HG02885 (cell line): Measurements from ENCODE around the gene ADRB1.

Experiments
- ATAC-seq: cut with Tn5 transposase; IDR thresholded peaks from one replicate; pipeline ENCODE4 v1.9.1; 2021; ENCODE audit warnings: mild to moderate bottlenecking; ENCODE audit not compliant: unreplicated experiment, poor library complexity

ADRB1 gene

GRCh38 chr10:114025611-114026130 is 18.0 kb upstream of the ADRB1 start:
- no peak for ATAC-seq

GRCh38 chr10:114026189-114027040 is 17.3 kb upstream of the ADRB1 start:
- ATAC-seq: peak; percentile 49

GRCh38 chr10:114027041-114027394 is 16.6 kb upstream of the ADRB1 start:
- no peak for ATAC-seq

GRCh38 chr10:114027951-114028350 is 15.7 kb upstream of the ADRB1 start:
- ATAC-seq: no peak

- no peak for ATAC-seq
Measured at GRCh38 chr10:114028425-114028824, 15.2 kb upstream of the ADRB1 start.

- no peak for ATAC-seq
Measured at GRCh38 chr10:114029655-114030054, 14.0 kb upstream of the ADRB1 start.

- no peak for ATAC-seq
Measured at GRCh38 chr10:114030140-114030539, 13.5 kb upstream of the ADRB1 start.

GRCh38 chr10:114031073-114031972 is 12.3 kb upstream of the ADRB1 start:
- no peak for ATAC-seq

- no peak for ATAC-seq
Measured at GRCh38 chr10:114033566-114033965, 10.1 kb upstream of the ADRB1 start.

- ATAC-seq: no peak
Measured at GRCh38 chr10:114034923-114035645, 8.6 kb upstream of the ADRB1 start.

- no peak for ATAC-seq
Measured at GRCh38 chr10:114035791-114036190, 7.9 kb upstream of the ADRB1 start.

GRCh38 chr10:114038819-114039218 is 4.8 kb upstream of the ADRB1 start:
- no peak for ATAC-seq

GRCh38 chr10:114041166-114041565 is 2.5 kb upstream of the ADRB1 start:
- ATAC-seq: no peak

- ATAC-seq: peak; percentile 44
Measured at GRCh38 chr10:114042895-114043531, 653 bp upstream of the ADRB1 start.

- no peak for ATAC-seq
Measured at GRCh38 chr10:114044247-114045135, 825 bp downstream of the ADRB1 start.

- no peak for ATAC-seq
Measured at GRCh38 chr10:114045136-114046086, 1.7 kb downstream of the ADRB1 start.

- no peak for ATAC-seq
Measured at GRCh38 chr10:114046087-114046458, 2.4 kb downstream of the ADRB1 start.

- no peak for ATAC-seq
Measured at GRCh38 chr10:114048472-114048871, 4.8 kb downstream of the ADRB1 start.
